Kidney capillary endothelial cell (primary cell): Measurements from ENCODE around the gene QRICH1.
A peak's percentile ranks its signal among the peaks of the same experiment; 100 is the strongest.

Source experiments
- DNase-seq: peaks from one replicate; pipeline ENCODE4 v3.0.0-alpha.2; 2018; ENCODE audit warnings: low spot score

The QRICH1 gene

GRCh38 chr3:49119439-49119838, 25.6 kb upstream of the QRICH1 start:
- DNase-seq = no peak

- DNase-seq = no peak
Measured at GRCh38 chr3:49119036-49119435, 25.2 kb upstream of the QRICH1 start.

GRCh38 chr3:49112262-49112661, 18.4 kb upstream of the QRICH1 start:
- no peak for DNase-seq

- DNase-seq = no peak
Measured at GRCh38 chr3:49111347-49111746, 17.5 kb upstream of the QRICH1 start.

- no peak for DNase-seq
Measured at GRCh38 chr3:49110780-49111179, 16.9 kb upstream of the QRICH1 start.

GRCh38 chr3:49108346-49108745, 14.5 kb upstream of the QRICH1 start:
- no peak for DNase-seq

GRCh38 chr3:49104427-49105291, 10.8 kb upstream of the QRICH1 start, which contains the start of gene QARS1:
Gene QARS1, minus strand, starts transcription at chr3:49104757. Its CDS starts 24 bp downstream, at chr3:49104733.
- DNase-seq = peak; percentile 94

- DNase-seq = no peak
Measured at GRCh38 chr3:49104052-49104426, 10.2 kb upstream of the QRICH1 start.

GRCh38 chr3:49100046-49100615, 6.3 kb upstream of the QRICH1 start:
- no peak for DNase-seq

GRCh38 chr3:49098910-49099630, 5.2 kb upstream of the QRICH1 start:
- DNase-seq = no peak

GRCh38 chr3:49098429-49098828, 4.6 kb upstream of the QRICH1 start:
- DNase-seq = peak; percentile 32

GRCh38 chr3:49092938-49093852, 676 bp downstream of the QRICH1 start:
- DNase-seq = peak; percentile 68

- DNase-seq = no peak
Measured at GRCh38 chr3:49081429-49081828, 12.4 kb downstream of the QRICH1 start.

GRCh38 chr3:49079270-49079669, 14.6 kb downstream of the QRICH1 start:
- DNase-seq = no peak

- no peak for DNase-seq
Measured at GRCh38 chr3:49076646-49077045, 17.2 kb downstream of the QRICH1 start.

- no peak for DNase-seq
Measured at GRCh38 chr3:49076116-49076515, 17.8 kb downstream of the QRICH1 start.

GRCh38 chr3:49058011-49058410, 35.9 kb downstream of the QRICH1 start:
- DNase-seq = no peak

GRCh38 chr3:49057268-49057667, 36.6 kb downstream of the QRICH1 start:
- DNase-seq = no peak

- no peak for DNase-seq
Measured at GRCh38 chr3:49054344-49054862, 39.5 kb downstream of the QRICH1 start.

- DNase-seq = no peak
Measured at GRCh38 chr3:49053543-49053942, 40.3 kb downstream of the QRICH1 start.

- DNase-seq = no peak
Measured at GRCh38 chr3:49035281-49035680, 58.6 kb downstream of the QRICH1 start.

- no peak for DNase-seq
Measured at GRCh38 chr3:49034650-49035049, 59.2 kb downstream of the QRICH1 start.
